HG03520 (cell line): ENCODE data around the gene SLC35E2B.
A peak's percentile ranks its signal among the peaks of the same experiment; 100 is the strongest.

ENCODE experiments used
- ATAC-seq: cut with Tn5 transposase; IDR thresholded peaks from one replicate; pipeline ENCODE4 v1.9.1; 2021; ENCODE audit warnings: mild to moderate bottlenecking, moderate library complexity; ENCODE audit not compliant: unreplicated experiment

The SLC35E2B gene

DNA sequence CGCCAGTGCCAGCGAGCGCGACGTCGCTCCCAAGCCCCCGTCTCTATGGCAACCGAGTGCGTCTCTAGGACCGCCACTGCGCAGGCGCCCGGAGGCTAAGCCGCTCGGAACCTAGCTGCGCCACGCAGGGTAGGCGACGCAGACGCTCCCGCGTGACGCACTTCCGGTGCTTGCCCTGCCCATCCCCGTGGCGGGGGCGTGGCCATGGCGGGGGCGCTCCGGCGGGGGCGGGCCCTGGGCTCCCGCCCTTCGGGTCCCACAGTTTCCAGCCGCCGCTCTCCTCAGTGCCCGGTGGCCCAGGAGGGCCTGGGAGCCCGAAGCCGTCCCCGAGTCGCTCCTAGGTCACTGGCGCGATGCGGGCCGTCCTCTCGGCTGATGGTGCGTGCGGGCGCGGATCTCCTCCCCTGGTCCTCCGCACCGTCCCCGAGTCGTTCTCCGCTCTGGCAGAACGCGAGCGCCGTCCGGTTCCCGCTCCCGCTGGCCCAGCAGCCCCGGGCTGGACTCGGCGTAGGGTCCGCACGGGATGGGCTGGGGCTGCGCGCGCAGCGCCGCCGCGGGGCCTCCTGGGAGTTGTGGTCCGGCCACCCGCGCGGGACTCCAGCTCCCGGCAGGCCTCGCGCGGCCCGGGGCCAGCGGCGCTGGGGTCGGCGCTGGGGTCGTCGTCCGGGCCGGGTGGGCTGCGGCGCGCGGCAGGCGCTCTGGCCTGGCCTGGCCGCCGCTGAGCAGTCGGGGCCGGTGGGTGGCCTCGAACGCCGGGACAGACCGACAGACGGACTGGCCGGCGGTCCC is 77.1 kb downstream of the SLC35E2B start, which contains the start of gene MIB2:
TSS of gene MIB2 (plus strand) at position 245 of the 789 bp plus-strand sequence. CDS start 7,953 bp downstream, outside the sequence.
- peak; percentile 80 for ATAC-seq

DNA sequence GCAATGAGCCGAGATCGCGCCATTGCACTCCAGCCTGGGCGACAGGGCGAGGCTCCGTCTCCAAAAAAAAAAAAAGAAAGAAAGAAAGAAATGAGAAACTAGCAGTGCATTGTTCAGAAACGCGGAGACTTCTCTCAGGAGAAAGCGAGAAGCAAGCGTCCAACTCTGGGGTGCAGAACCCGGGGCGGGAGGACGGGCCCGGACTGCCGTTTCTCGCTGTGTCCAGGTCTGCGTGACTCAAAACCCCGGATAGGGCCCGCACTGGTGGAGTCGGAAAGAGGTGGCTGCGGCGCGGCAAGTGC is 77.7 kb downstream of the SLC35E2B start:
- ATAC-seq: no peak

GRCh38 chr1:1614204-1614953 is 78.2 kb downstream of the SLC35E2B start:
- ATAC-seq: no peak

GRCh38 chr1:1613509-1614082 is 79.0 kb downstream of the SLC35E2B start:
- no peak for ATAC-seq

GRCh38 chr1:1612104-1612400 is 80.5 kb downstream of the SLC35E2B start:
- no peak for ATAC-seq

GRCh38 chr1:1610796-1611195 is 81.8 kb downstream of the SLC35E2B start:
- no peak for ATAC-seq

DNA sequence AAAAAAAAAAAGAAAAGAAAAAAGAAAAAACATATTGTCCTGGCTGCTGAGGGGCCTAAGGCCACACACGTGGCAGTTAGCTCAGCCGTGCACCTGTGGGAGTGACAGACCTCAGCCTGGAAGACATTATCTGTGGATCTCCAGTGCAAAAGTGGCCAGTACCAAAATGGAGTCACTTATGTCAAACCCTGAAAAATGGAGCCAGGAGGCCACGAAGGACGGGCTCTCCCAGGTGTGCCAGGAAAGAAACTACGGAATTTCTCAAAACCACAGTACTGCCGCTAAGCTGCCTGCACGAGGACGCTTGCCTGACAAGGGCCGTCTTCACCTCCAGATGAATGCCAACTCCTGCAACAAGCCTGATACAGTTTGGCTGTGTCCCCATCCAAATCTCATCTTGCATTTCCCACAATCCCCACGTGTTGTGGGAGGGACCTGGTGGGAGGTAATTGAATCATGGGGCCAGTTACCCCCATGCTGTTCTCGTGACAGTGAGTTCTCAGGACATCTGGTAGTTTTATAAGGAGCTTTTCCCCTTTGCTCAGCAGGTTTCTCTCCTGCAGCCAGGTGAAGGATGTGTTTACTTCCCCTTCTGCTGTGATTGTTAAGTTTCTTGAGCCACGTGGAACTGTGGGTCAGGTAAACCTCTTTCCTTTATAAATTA is 82.6 kb downstream of the SLC35E2B start:
- no peak for ATAC-seq
